ENCODE measurements around the gene UGT3A1. TPM values are rescaled to one million over a fixed set of nuclear protein-coding genes. Genes with fewer than 3 reads are reported as not detected.

UGT3A1 gene
- total and polyA plus RNA-seq, 2 of the 13 experiments (the other 11 are each of a cell fraction or from before 2014, with no cell fraction given): not detected

DNA sequence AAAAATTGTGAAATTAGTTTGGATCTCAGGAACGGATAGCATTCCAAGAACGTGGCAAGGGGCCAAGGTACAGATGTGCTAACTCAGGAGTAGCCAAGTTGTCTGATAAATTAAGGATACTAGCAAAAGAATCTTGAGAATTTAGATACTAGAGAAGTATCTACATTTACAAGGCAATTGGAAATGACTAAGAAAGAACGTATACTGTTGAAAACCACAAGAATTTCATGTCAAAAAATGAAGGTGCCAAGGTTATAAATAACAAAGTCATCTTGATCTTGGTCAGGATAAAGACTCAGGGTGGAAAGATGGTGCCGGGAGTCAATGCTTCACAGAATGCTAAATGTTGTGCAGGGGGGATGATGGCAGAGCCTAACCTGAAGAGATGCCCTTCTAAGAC lies 72.0 kb downstream of the UGT3A1 start (continued):
- TF ChIP-seq, protein P1, sequence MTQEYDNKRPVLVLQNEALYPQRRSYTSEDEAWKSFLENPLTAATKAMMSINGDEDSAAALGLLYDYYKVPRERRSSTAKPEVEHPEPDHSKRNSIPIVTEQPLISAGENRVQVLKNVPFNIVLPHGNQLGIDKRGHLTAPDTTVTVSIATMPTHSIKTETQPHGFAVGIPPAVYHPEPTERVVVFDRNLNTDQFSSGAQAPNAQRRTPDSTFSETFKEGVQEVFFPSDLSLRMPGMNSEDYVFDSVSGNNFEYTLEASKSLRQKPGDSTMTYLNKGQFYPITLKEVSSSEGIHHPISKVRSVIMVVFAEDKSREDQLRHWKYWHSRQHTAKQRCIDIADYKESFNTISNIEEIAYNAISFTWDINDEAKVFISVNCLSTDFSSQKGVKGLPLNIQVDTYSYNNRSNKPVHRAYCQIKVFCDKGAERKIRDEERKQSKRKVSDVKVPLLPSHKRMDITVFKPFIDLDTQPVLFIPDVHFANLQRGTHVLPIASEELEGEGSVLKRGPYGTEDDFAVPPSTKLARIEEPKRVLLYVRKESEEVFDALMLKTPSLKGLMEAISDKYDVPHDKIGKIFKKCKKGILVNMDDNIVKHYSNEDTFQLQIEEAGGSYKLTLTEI (CRISPR knock-in tag; conservative IDR thresholded peaks at IDR 0.05): no peak
- TF ChIP-seq ZNF274 (CRISPR knock-in tag; IDR thresholded peaks at IDR 0.05) (no peak), ZNF879 (CRISPR knock-in tag; IDR thresholded peaks at IDR 0.05) (no peak), MTA1 (CRISPR knock-in tag; IDR thresholded peaks at IDR 0.05; ENCODE audit: borderline replicate concordance) (no peak), ZBTB8A (CRISPR knock-in tag; IDR thresholded peaks at IDR 0.05; ENCODE audit: borderline replicate concordance, low read depth) (no peak)

DNA sequence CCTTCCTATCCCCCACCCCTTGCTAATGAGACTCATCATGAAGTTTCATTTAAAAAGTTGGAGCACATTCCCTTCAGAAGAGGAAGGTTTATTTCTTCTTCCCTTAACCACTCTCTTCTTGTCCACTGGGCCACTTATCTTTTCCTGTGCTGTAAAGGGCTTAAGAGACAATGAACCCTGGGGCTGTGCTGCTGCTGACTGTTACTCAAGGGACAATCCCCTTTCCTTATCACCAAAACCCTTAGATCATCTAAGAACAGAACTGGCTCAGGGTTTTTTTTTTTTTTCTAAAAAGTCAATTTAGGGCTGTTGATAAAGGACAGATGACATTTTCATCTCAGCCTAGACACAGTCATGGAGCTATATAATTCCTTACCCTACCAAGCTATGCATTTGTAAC lies 82.4 kb downstream of the UGT3A1 start:
- no peak overlapping the region for H3K4me2 ChIP-seq (ENCODE audit: low read depth, low read length)
- ATAC-seq (no peak), FAIRE-seq (no peak), DNase-seq (ENCODE audit: low spot score) (no peak)
- in situ Hi-C loops (cut with HindIII; ENCODE audit: extremely low pct_ligation_motif_present, low pct_unique_long_range_greater_than_20kb) (no loop called here), intact Hi-C loops (cut with micrococcal nuclease; ENCODE audit: unreplicated experiment) (no loop called here)
- H3K27me3 ChIP-seq (ENCODE audit: control insufficient read depth in 1 of 2, insufficient read depth in 2 of 2, low read length in 2 of 2): no peaks in the 10 kb centered on the region
- H3K9ac ChIP-seq (ENCODE audit: insufficient read depth, low read depth, low read length): no peak overlapping the region
- no peaks in the 10 kb centered on the region for H3K4me1 ChIP-seq (ENCODE audit: insufficient read depth, low read length)
- H3K36me3 ChIP-seq (replicated peaks in 1 of 2; ENCODE audit: control insufficient read depth in 1 of 2, insufficient read depth in 2 of 2, low read length in 2 of 2): no peaks in the 10 kb centered on the region
- H3K79me2 ChIP-seq (ENCODE audit: insufficient read depth, low read length): no peaks in the 10 kb centered on the region
- ChIA-PET POLR2A (no interaction called here), CTCF (ENCODE audit: low intra/inter-chr PET ratio, low total read pairs) (no interaction called here)
- H2AFZ ChIP-seq (ENCODE audit: low read length): no peak overlapping the region
- no peaks in the 10 kb centered on the region for H4K20me1 ChIP-seq (ENCODE audit: insufficient read depth, low read length)
- TF ChIP-seq, protein P2, sequence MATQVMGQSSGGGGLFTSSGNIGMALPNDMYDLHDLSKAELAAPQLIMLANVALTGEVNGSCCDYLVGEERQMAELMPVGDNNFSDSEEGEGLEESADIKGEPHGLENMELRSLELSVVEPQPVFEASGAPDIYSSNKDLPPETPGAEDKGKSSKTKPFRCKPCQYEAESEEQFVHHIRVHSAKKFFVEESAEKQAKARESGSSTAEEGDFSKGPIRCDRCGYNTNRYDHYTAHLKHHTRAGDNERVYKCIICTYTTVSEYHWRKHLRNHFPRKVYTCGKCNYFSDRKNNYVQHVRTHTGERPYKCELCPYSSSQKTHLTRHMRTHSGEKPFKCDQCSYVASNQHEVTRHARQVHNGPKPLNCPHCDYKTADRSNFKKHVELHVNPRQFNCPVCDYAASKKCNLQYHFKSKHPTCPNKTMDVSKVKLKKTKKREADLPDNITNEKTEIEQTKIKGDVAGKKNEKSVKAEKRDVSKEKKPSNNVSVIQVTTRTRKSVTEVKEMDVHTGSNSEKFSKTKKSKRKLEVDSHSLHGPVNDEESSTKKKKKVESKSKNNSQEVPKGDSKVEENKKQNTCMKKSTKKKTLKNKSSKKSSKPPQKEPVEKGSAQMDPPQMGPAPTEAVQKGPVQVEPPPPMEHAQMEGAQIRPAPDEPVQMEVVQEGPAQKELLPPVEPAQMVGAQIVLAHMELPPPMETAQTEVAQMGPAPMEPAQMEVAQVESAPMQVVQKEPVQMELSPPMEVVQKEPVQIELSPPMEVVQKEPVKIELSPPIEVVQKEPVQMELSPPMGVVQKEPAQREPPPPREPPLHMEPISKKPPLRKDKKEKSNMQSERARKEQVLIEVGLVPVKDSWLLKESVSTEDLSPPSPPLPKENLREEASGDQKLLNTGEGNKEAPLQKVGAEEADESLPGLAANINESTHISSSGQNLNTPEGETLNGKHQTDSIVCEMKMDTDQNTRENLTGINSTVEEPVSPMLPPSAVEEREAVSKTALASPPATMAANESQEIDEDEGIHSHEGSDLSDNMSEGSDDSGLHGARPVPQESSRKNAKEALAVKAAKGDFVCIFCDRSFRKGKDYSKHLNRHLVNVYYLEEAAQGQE (IDR thresholded peaks at IDR 0.05; ENCODE audit: borderline replicate concordance in 1 of 2, low read depth in 1 of 2, low read length in 2 of 2): no peak
- TF ChIP-seq, protein P3, sequence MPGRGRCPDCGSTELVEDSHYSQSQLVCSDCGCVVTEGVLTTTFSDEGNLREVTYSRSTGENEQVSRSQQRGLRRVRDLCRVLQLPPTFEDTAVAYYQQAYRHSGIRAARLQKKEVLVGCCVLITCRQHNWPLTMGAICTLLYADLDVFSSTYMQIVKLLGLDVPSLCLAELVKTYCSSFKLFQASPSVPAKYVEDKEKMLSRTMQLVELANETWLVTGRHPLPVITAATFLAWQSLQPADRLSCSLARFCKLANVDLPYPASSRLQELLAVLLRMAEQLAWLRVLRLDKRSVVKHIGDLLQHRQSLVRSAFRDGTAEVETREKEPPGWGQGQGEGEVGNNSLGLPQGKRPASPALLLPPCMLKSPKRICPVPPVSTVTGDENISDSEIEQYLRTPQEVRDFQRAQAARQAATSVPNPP (CRISPR knock-in tag; IDR thresholded peaks at IDR 0.05): no peak
- no peak for TF ChIP-seq ZSCAN22 (CRISPR knock-in tag; IDR thresholded peaks at IDR 0.05)
- TF ChIP-seq BORCS8-MEF2B (CRISPR knock-in tag; IDR thresholded peaks at IDR 0.05): no peak
- TF ChIP-seq, protein P4, sequence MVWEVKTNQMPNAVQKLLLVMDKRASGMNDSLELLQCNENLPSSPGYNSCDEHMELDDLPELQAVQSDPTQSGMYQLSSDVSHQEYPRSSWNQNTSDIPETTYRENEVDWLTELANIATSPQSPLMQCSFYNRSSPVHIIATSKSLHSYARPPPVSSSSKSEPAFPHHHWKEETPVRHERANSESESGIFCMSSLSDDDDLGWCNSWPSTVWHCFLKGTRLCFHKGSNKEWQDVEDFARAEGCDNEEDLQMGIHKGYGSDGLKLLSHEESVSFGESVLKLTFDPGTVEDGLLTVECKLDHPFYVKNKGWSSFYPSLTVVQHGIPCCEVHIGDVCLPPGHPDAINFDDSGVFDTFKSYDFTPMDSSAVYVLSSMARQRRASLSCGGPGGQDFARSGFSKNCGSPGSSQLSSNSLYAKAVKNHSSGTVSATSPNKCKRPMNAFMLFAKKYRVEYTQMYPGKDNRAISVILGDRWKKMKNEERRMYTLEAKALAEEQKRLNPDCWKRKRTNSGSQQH (CRISPR knock-in tag; IDR thresholded peaks at IDR 0.05; ENCODE audit: low read depth): no peak
- no peak overlapping the region for H3K27ac ChIP-seq (ENCODE audit: extremely low read length, insufficient read depth, low read length)
- no peaks in the 10 kb centered on the region for H3K9me3 ChIP-seq (ENCODE audit: low read length)
- BruUV-seq (replicated peaks): no TSS peak
- H3K4me3 ChIP-seq (replicated peaks in 1 of 3; ENCODE audit: insufficient read depth in 1 of 3, low read depth in 2 of 3, low read length in 3 of 3): no peak overlapping the region
